Adipocyte (in vitro differentiated cells): ENCODE results near the gene KRT71.

Experiments used
- DNase-seq: peaks from one replicate; pipeline ENCODE4 v3.0.0-alpha.2; 2015; ENCODE audit warnings: low read depth
- H3K27me3 ChIP-seq: replicated peaks from 2 replicates; pipeline ENCODE4 v1.7.0; 2013; ENCODE audit warnings: mild to moderate bottlenecking, low read length, moderate library complexity; ENCODE audit not compliant: control insufficient read depth, insufficient read depth
- H3K36me3 ChIP-seq: 2 replicates; pipeline ENCODE4 v1.7.0; 2013; ENCODE audit warnings: low read length, mild to moderate bottlenecking, moderate library complexity; ENCODE audit not compliant: control insufficient read depth, insufficient read depth, severe bottlenecking
- H3K4me1 ChIP-seq: 2 replicates; pipeline ENCODE4 v1.7.0; 2013; ENCODE audit warnings: mild to moderate bottlenecking, low read length, moderate library complexity; ENCODE audit not compliant: control insufficient read depth, insufficient read depth
- H3K4me3 ChIP-seq: 2 replicates; pipeline ENCODE4 v1.7.0; 2013; ENCODE audit warnings: mild to moderate bottlenecking, low read length, moderate library complexity
- H3K9ac ChIP-seq: 2 replicates; pipeline ENCODE4 v1.7.0; 2013; ENCODE audit warnings: mild to moderate bottlenecking, low read length, moderate library complexity
- H3K9me3 ChIP-seq: 2 replicates; pipeline ENCODE4 v1.7.0; 2013; ENCODE audit warnings: mild to moderate bottlenecking, low read length, moderate library complexity; ENCODE audit not compliant: control insufficient read depth

Gene KRT71

GRCh38 chr12:52518574-52519386 lies 34.2 kb downstream of the KRT71 start:
- H3K9ac ChIP-seq: no peak overlapping the region
- DNase-seq: no peak
- peaks cover 35% of the 10 kb centered on the region for H3K27me3 ChIP-seq
- H3K4me3 ChIP-seq: no peak overlapping the region
- no peaks in the 10 kb centered on the region for H3K36me3 ChIP-seq
- H3K9me3 ChIP-seq: no peaks in the 10 kb centered on the region
- H3K4me1 ChIP-seq: peaks cover 48% of the 10 kb centered on the region

GRCh38 chr12:52517888-52518287 lies 35.1 kb downstream of the KRT71 start:
- Histone ChIP-seq H3K4me1 (peaks cover 50% of the 10 kb centered on the region), H3K9ac (no peak overlapping the region), H3K27me3 (peaks cover 36% of the 10 kb centered on the region), H3K4me3 (no peak overlapping the region), H3K9me3 (no peaks in the 10 kb centered on the region), H3K36me3 (no peaks in the 10 kb centered on the region)
- DNase-seq: no peak

- no peak for DNase-seq
- H3K4me1 ChIP-seq: peaks cover 43% of the 10 kb centered on the region
- H3K27me3 ChIP-seq: peaks cover 36% of the 10 kb centered on the region
- H3K9ac ChIP-seq: no peak overlapping the region
- no peaks in the 10 kb centered on the region for H3K9me3 ChIP-seq
- H3K4me3 ChIP-seq: no peak overlapping the region
- no peaks in the 10 kb centered on the region for H3K36me3 ChIP-seq
Observed at GRCh38 chr12:52517005-52517835, 35.7 kb downstream of the KRT71 start.

GRCh38 chr12:52515927-52516831 lies 36.8 kb downstream of the KRT71 start:
- peak overlapping the region; percentile 55 for H3K9ac ChIP-seq
- peaks cover 36% of the 10 kb centered on the region for H3K27me3 ChIP-seq
- peak; percentile 61 for DNase-seq
- no peaks in the 10 kb centered on the region for H3K36me3 ChIP-seq
- peaks cover 3% of the 10 kb centered on the region for H3K9me3 ChIP-seq
- peaks cover 33% of the 10 kb centered on the region for H3K4me1 ChIP-seq
- H3K4me3 ChIP-seq: peak overlapping the region; percentile 58

- H3K4me1 ChIP-seq: peaks cover 30% of the 10 kb centered on the region
- H3K9ac ChIP-seq: peak overlapping the region; percentile 55
- no peak for DNase-seq
- H3K27me3 ChIP-seq: peaks cover 31% of the 10 kb centered on the region
- H3K36me3 ChIP-seq: no peaks in the 10 kb centered on the region
- H3K9me3 ChIP-seq: peaks cover 12% of the 10 kb centered on the region
- H3K4me3 ChIP-seq: peak overlapping the region; percentile 55
Observed at GRCh38 chr12:52515319-52515646, 37.7 kb downstream of the KRT71 start.

GRCh38 chr12:52514471-52515318 lies 38.2 kb downstream of the KRT71 start:
- H3K9me3 ChIP-seq: peaks cover 14% of the 10 kb centered on the region
- H3K36me3 ChIP-seq: no peaks in the 10 kb centered on the region
- H3K4me3 ChIP-seq: no peak overlapping the region
- H3K27me3 ChIP-seq: peaks cover 28% of the 10 kb centered on the region
- no peak for DNase-seq
- H3K4me1 ChIP-seq: peaks cover 30% of the 10 kb centered on the region
- no peak overlapping the region for H3K9ac ChIP-seq

GRCh38 chr12:52513736-52514135 lies 39.2 kb downstream of the KRT71 start:
- Histone ChIP-seq H3K36me3 (no peaks in the 10 kb centered on the region), H3K9me3 (peaks cover 14% of the 10 kb centered on the region), H3K4me1 (peaks cover 30% of the 10 kb centered on the region), H3K4me3 (no peak overlapping the region), H3K27me3 (peaks cover 25% of the 10 kb centered on the region), H3K9ac (no peak overlapping the region)
- no peak for DNase-seq

GRCh38 chr12:52508211-52508610 lies 44.7 kb downstream of the KRT71 start:
- no peak overlapping the region for H3K9ac ChIP-seq
- H3K4me1 ChIP-seq: peaks cover 10% of the 10 kb centered on the region
- H3K36me3 ChIP-seq: no peaks in the 10 kb centered on the region
- H3K4me3 ChIP-seq: no peak overlapping the region
- H3K9me3 ChIP-seq: peaks cover 14% of the 10 kb centered on the region
- DNase-seq: no peak
- H3K27me3 ChIP-seq: peaks cover 23% of the 10 kb centered on the region

- Histone ChIP-seq H3K9me3 (peaks cover 22% of the 10 kb centered on the region), H3K36me3 (no peaks in the 10 kb centered on the region), H3K27me3 (peaks cover 23% of the 10 kb centered on the region), H3K9ac (no peak overlapping the region), H3K4me3 (no peak overlapping the region), H3K4me1 (peaks cover 10% of the 10 kb centered on the region)
- DNase-seq: peak; percentile 77
Observed at GRCh38 chr12:52506858-52507715, 45.9 kb downstream of the KRT71 start.

- no peak for DNase-seq
- Histone ChIP-seq H3K9me3 (peaks cover 9% of the 10 kb centered on the region), H3K4me1 (peaks cover 22% of the 10 kb centered on the region), H3K36me3 (no peaks in the 10 kb centered on the region), H3K4me3 (no peak overlapping the region), H3K9ac (no peak overlapping the region), H3K27me3 (peaks cover 9% of the 10 kb centered on the region)
Observed at GRCh38 chr12:52502877-52503276, 50.1 kb downstream of the KRT71 start.
